AML-193 (cell line): Measurements from ENCODE around the gene RAB4B.
"Not testable (repeated sequence)": the region's sequence is repeated elsewhere in the genome, so short reads cannot be mapped to it uniquely, and the experiment has no call there.

Experiments used
- DNase-seq, 2 experiments: peaks; one replicate each; lab custom pipeline; 2025; lab: John Stamatoyannopoulos, UW

RAB4B gene

GRCh38 chr19:40803857-40804782 is 26.1 kb downstream of the RAB4B start:
- DNase-seq: no peak

GRCh38 chr19:40804783-40805242 is 26.8 kb downstream of the RAB4B start:
- DNase-seq: no peak

- no peak for DNase-seq
Measured at GRCh38 chr19:40805258-40805868, 27.3 kb downstream of the RAB4B start.

- peak in 1 of 2 experiments; percentile 11 for DNase-seq
Measured at GRCh38 chr19:40806423-40807146, 28.5 kb downstream of the RAB4B start.

- no peak for DNase-seq
Measured at GRCh38 chr19:40807147-40808020, 29.3 kb downstream of the RAB4B start.

GRCh38 chr19:40808021-40808325 is 29.9 kb downstream of the RAB4B start:
- no peak for DNase-seq

GRCh38 chr19:40808497-40808896 is 30.4 kb downstream of the RAB4B start:
- no peak for DNase-seq

GRCh38 chr19:40809358-40810086 is 31.5 kb downstream of the RAB4B start:
- no peak for DNase-seq

GRCh38 chr19:40810160-40810559 is 32.1 kb downstream of the RAB4B start:
- DNase-seq: no peak

- not testable (repeated sequence) for DNase-seq
Measured at GRCh38 chr19:40810649-40811408, 32.8 kb downstream of the RAB4B start.

- DNase-seq: no peak
Measured at GRCh38 chr19:40811478-40812341, 33.7 kb downstream of the RAB4B start.

- not testable (repeated sequence) for DNase-seq
Measured at GRCh38 chr19:40812571-40812970, 34.5 kb downstream of the RAB4B start.

GRCh38 chr19:40813182-40813581 is 35.1 kb downstream of the RAB4B start:
- DNase-seq: no peak

- DNase-seq: no peak
Measured at GRCh38 chr19:40815223-40815622, 37.2 kb downstream of the RAB4B start.

GRCh38 chr19:40818480-40819399 is 40.7 kb downstream of the RAB4B start:
- DNase-seq: not testable (repeated sequence)

GRCh38 chr19:40819479-40820234 is 41.6 kb downstream of the RAB4B start:
- DNase-seq: peak; percentile 44 to 53

GRCh38 chr19:40822161-40822560 is 44.1 kb downstream of the RAB4B start:
- no peak for DNase-seq
